MCF 10A (cell line): ENCODE results near the gene CAMSAP1. TPM values are rescaled to one million over a fixed set of nuclear protein-coding genes. Genes with fewer than 3 reads are reported as not detected.

ENCODE experiments used
- BruUV-seq: library from RNA; stranded (reverse); fragments of 400-500 nt; replicated peaks from 2 replicates; lab custom pipeline; 2021; lab: Mats Ljungman, UMichigan
- CTCF ChIA-PET: fragments of 300-600 bp; sonication (Branson Sonifier 250); formaldehyde crosslinking; extraction: SDS; loops from one replicate; lab custom pipeline; 2021; ENCODE audit warnings: antibody characterized with exemption, inconsistent platforms; lab: Yijun Ruan, JAX
- POLR2A ChIA-PET: fragments of 300-600, 350-650 bp; sonication (Branson Sonifier 250); formaldehyde crosslinking; extraction: SDS; loops from one replicate; lab custom pipeline; 2020; ENCODE audit warnings: antibody characterized with exemption, inconsistent platforms; lab: Yijun Ruan, JAX
- DNase-seq: peaks from one replicate; pipeline ENCODE4 v3.0.0-alpha.2; 2018; ENCODE audit not compliant: unreplicated experiment
- H3K27ac Mint-ChIP-seq: one replicate; pipeline ENCODE4 v1.8.0; 2022; ENCODE audit warnings: mild to moderate bottlenecking, low read depth, mixed read lengths; ENCODE audit not compliant: unreplicated experiment
- H3K27me3 Mint-ChIP-seq: one replicate; pipeline ENCODE4 v1.8.0; 2022; ENCODE audit warnings: mixed read lengths; ENCODE audit not compliant: insufficient read depth, unreplicated experiment
- H3K36me3 Mint-ChIP-seq: one replicate; pipeline ENCODE4 v1.8.0; 2022; ENCODE audit warnings: mild to moderate bottlenecking, moderate library complexity, mixed read lengths; ENCODE audit not compliant: insufficient read depth, unreplicated experiment
- H3K4me1 Mint-ChIP-seq: one replicate; pipeline ENCODE4 v1.8.0; 2022; ENCODE audit warnings: mixed read lengths; ENCODE audit not compliant: insufficient read depth, unreplicated experiment
- H3K4me3 Mint-ChIP-seq: one replicate; pipeline ENCODE4 v1.8.0; 2022; ENCODE audit warnings: mild to moderate bottlenecking, moderate library complexity, mixed read lengths; ENCODE audit not compliant: unreplicated experiment
- H3K9me3 Mint-ChIP-seq: one replicate; pipeline ENCODE4 v1.8.0; 2022; ENCODE audit warnings: mixed read lengths; ENCODE audit not compliant: unreplicated experiment
- CTCF ChIP-seq: fragments of 200-600 bp; IDR thresholded peaks from one replicate; pipeline ENCODE4 v1.8.0; 2022; ENCODE audit warnings: antibody characterized with exemption, mild to moderate bottlenecking; ENCODE audit not compliant: unreplicated experiment
- intact Hi-C: fragments of 100-400 bp; cut with micrococcal nuclease; formaldehyde crosslinking; loops from 2 replicates; pipeline ENCODE4 v1.14.1; 2022
- total RNA-seq: library from RNA; stranded (reverse); gene quantifications from 2 replicates; pipeline ENCODE4 v1.2.3, GENCODE V29; 2022

CAMSAP1 gene
- total RNA-seq, 1 experiment from 2014 or later = 39.5 TPM

DNA sequence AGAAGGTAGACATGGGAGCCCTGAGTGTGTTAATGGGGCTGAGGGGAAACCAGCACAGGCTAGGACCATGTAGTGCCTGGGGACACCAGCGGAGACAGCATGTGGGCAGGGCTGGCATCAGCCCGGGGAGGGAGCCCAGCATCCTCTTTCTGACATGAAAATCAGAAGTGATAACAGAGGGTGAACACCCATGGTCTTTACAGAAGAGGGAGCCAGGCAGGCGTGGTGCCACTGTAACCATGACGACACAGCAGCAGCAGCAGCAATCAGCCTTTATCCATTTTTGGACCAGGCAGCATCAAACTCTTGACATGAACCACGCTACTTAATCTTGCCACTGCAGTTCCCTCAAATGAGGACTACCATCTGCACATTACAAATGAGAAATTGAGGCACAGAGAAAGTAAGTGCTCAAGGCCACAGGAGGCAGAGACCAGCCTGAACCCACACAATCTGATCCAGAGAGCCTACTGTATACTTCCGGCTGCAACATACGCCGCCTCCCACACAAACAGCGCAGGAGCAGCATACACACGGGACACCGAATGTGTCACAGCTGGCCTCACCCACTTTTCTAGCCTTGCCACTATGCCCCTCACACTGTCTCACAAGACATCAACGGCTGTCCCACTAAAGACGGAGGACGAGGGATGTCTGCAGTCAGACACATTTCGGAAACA is 23.8 kb downstream of the CAMSAP1 start:
- CTCF ChIA-PET = interaction anchor here (1.1 kb wide), 1 partner anchor 19 kb away, joined by 5 read pairs; no protein-coding TSS in a partner anchor
- no peak overlapping the region for H3K4me3 Mint-ChIP-seq
- no peaks in the 10 kb centered on the region for H3K27me3 Mint-ChIP-seq
- no peak overlapping the region for H3K27ac Mint-ChIP-seq
- no peak for DNase-seq
- peaks cover 43% of the 10 kb centered on the region for H3K4me1 Mint-ChIP-seq
- H3K36me3 Mint-ChIP-seq = no peaks in the 10 kb centered on the region
- POLR2A ChIA-PET = interaction anchor here (1.0 kb wide), 1 partner anchor 21 kb away, joined by 3 read pairs; no protein-coding TSS in a partner anchor
- no peaks in the 10 kb centered on the region for H3K9me3 Mint-ChIP-seq
- TF ChIP-seq CTCF = no peak
- no TSS peak for BruUV-seq
- intact Hi-C loops = no loop called here

- Mint-ChIP-seq H3K27ac (no peak overlapping the region), H3K36me3 (no peaks in the 10 kb centered on the region), H3K27me3 (no peaks in the 10 kb centered on the region), H3K4me1 (peaks cover 40% of the 10 kb centered on the region), H3K9me3 (no peaks in the 10 kb centered on the region), H3K4me3 (no peak overlapping the region)
- no peak for DNase-seq
- TF ChIP-seq CTCF = no peak
- TSS peak; percentile 32 for BruUV-seq
- POLR2A ChIA-PET = no interaction called here
- intact Hi-C loops = no loop called here
- CTCF ChIA-PET = interaction anchor here (1.0 kb wide), 1 partner anchor 18 kb away, joined by 3 read pairs; no protein-coding TSS in a partner anchor
Measured at GRCh38 chr9:135882011-135882410, 25.3 kb downstream of the CAMSAP1 start.

GRCh38 chr9:135880438-135880837 is 26.9 kb downstream of the CAMSAP1 start:
- Mint-ChIP-seq H3K4me3 (no peak overlapping the region), H3K27me3 (no peaks in the 10 kb centered on the region), H3K4me1 (peaks cover 25% of the 10 kb centered on the region), H3K36me3 (no peaks in the 10 kb centered on the region), H3K9me3 (no peaks in the 10 kb centered on the region), H3K27ac (no peak overlapping the region)
- TF ChIP-seq CTCF = no peak
- BruUV-seq = no TSS peak
- no peak for DNase-seq
- ChIA-PET CTCF (interaction anchor here (0.7 to 1.9 kb wide), 2 partner anchors 16 to 329 kb away, joined by 4 to 6 read pairs; no protein-coding TSS in a partner anchor), POLR2A (interaction anchor here (0.6 kb wide), 1 partner anchor 81 kb away, joined by 4 read pairs; the partner anchor contains the start of gene UBAC1)
- intact Hi-C loops = no loop called here

DNA sequence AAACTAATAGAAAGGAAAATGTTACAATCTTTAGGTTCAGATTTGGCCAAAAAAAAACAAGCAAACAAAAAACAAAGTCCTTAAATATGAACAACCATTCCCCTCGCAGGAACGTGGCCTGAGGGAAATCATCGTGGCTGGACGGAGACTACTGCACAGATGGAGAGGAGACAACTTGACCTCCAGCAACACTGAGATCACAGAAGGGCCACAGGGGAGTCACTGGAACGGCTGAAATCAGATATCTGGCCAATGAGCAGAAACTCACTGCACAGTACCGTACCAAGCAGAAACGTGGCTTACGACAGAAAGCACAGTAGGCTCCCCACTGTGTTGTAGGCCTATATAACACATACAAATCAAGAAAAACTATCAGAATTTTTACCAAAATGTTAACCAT is 27.7 kb downstream of the CAMSAP1 start:
- intact Hi-C loops = no loop called here
- Mint-ChIP-seq H3K27me3 (no peaks in the 10 kb centered on the region), H3K27ac (no peak overlapping the region), H3K9me3 (no peaks in the 10 kb centered on the region), H3K36me3 (no peaks in the 10 kb centered on the region), H3K4me3 (no peak overlapping the region), H3K4me1 (peaks cover 18% of the 10 kb centered on the region)
- POLR2A ChIA-PET = interaction anchor here (0.7 kb wide), 1 partner anchor 510 kb away, joined by 3 read pairs; no protein-coding TSS in a partner anchor
- TF ChIP-seq CTCF = no peak
- no peak for DNase-seq
- CTCF ChIA-PET = interaction anchor here (1.9 kb wide), 1 partner anchor 15 kb away, joined by 6 read pairs; no protein-coding TSS in a partner anchor
- BruUV-seq = no TSS peak
